H1 (cell line): Measurements from ENCODE around the gene RDM1. TPM values are rescaled to one million over a fixed set of nuclear protein-coding genes. Genes with fewer than 3 reads are reported as not detected.

Experiments
- CHD2 ChIP-seq: IDR thresholded peaks from 2 replicates; pipeline ENCODE4 v1.6.1; 2012; ENCODE audit warnings: low read length, improper control_type of control experiment
- GABPA ChIP-seq: IDR thresholded peaks from 2 replicates; pipeline ENCODE4 v1.6.1; 2011; ENCODE audit warnings: mild to moderate bottlenecking, low read length, moderate library complexity, borderline replicate concordance; ENCODE audit not compliant: insufficient read depth
- JUN ChIP-seq: IDR thresholded peaks from 2 replicates; pipeline ENCODE4 v1.6.1; 2011; ENCODE audit warnings: low read depth, mild to moderate bottlenecking, improper control_type of control experiment, low read length
- KDM4A ChIP-seq: IDR thresholded peaks from one replicate; pipeline ENCODE4 v1.7.1; 2012; ENCODE audit warnings: low read depth, mild to moderate bottlenecking, moderate library complexity, low read length, inconsistent platforms; ENCODE audit not compliant: severe bottlenecking
- SIRT6 ChIP-seq: IDR thresholded peaks from one replicate; pipeline ENCODE4 v1.7.1; 2012; ENCODE audit warnings: low read length, inconsistent platforms
- SP1 ChIP-seq: IDR thresholded peaks from 2 replicates; pipeline ENCODE4 v1.6.1; 2011; ENCODE audit warnings: low read depth, low read length
- polyA plus RNA-seq, 7 experiments: library from polyadenylated mRNA; depleted of rRNA in 3 of 7; stranded (reverse) in 5 of 7; unstranded in 2 of 7; fragments of >200 nt in 5 of 7; fragments of 200-250 nt in 2 of 7; gene quantifications; 1 replicate in 5 of 7; 2 replicates in 1 of 7; 4 replicates in 1 of 7; pipeline versions ENCODE4 v1.2.1 to v1.2.3, GENCODE V29; 2011 to 2013; ENCODE audit warnings: missing spikeins in 2 of 7, mixed read lengths in 2 of 7
- total RNA-seq: library from RNA; stranded (reverse); fragmentation: NEBNext Ultra II Directional; extraction: Animal tissue kit (Norgen Biotek cat#: 25700); gene quantifications from 2 replicates; pipeline ENCODE4 v1.2.1, GENCODE V29; 2021

Gene RDM1
- total and polyA plus RNA-seq, 2 of the 8 experiments (the other 6 are each of a cell fraction or from before 2014, with no cell fraction given) = 7.3 to 9.7 TPM

DNA sequence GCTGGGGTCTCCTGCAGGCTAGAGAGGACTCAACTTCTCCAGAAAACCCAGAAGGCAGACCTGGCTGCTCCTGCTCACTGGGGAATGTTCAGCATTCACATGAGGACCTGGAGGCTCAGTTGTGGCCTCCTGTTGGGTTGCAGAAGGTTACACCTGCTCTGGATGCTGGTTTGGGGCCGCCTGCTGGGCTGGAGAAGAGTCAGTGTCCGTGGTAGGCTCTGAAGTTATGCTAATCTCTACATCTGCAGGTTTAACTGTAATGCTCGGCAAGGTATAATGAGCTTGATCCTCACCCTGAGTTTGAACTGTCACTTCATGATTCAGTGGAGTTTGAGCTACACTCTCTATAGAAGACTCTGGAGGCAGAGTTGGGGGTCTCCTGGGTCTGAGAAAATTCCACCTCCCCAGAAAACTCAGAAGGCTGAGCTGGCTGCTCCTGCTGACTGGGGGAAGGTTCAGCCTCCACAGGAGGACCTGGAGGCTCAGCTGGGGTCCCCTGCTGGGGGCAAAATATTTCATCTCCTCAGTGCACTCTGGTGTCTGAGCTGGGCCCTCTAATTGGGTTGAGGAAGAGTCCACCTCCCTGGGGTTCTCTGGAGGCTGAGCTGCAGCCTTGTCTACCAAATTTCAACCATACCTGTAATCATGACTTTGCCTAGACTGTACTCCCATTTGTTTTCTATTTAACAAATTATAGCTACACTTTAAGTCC, 23.5 kb downstream of the RDM1 start (continued):
- TF ChIP-seq GABPA (no peak), CHD2 (no peak), SP1 (no peak), JUN (no peak), KDM4A (no peak), SIRT6 (no peak)
- TF ChIP-seq, all 59 proteins: peak for 0
